A172 (cell line): ENCODE data around the gene MEGF11. TPM values are rescaled to one million over a fixed set of nuclear protein-coding genes. Genes with fewer than 3 reads are reported as not detected.

Source experiments
- DNase-seq: peaks from one replicate; pipeline ENCODE4 v3.0.0-alpha.2; 2015; ENCODE audit warnings: low spot score
- total RNA-seq: library from RNA; depleted of rRNA; stranded (reverse); fragments of >200 nt; shearing (Covaris generic); gene quantifications from 2 replicates; pipeline ENCODE4 v1.2.3, GENCODE V29; 2014

Gene MEGF11
- total RNA-seq, 1 experiment from 2014 or later, result 0.57 TPM

DNA sequence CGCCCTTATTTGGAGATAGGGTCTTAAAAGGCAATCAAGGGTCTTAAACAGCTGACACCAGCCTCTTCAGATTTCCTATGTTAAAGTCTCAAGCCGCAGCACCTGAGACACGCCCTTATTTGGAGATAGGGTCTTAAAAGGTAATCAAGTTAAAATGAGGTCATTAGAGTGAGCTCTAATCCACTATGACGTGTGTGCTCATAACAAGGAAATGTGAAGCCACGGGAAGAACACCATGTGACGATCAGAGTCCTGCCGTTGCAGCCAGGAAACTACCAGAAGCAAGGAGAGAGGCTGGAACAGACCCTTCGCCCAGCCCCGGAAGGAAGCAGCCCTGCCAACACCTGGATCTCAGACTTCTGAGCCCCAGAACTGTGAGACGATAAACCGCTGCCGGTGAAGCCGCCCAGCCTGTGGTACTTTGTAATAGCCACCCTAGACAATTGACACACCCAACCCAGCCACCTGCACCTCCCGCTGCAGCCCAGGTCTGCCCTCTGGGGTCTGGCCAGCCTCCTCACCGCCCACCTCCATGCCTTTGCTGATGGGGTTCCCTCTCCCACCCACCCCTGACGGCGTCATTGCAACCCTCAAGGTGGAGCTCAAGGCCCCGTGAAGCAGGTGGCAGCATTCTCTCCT is 137.9 kb downstream of the MEGF11 start:
- no peak for DNase-seq

DNA sequence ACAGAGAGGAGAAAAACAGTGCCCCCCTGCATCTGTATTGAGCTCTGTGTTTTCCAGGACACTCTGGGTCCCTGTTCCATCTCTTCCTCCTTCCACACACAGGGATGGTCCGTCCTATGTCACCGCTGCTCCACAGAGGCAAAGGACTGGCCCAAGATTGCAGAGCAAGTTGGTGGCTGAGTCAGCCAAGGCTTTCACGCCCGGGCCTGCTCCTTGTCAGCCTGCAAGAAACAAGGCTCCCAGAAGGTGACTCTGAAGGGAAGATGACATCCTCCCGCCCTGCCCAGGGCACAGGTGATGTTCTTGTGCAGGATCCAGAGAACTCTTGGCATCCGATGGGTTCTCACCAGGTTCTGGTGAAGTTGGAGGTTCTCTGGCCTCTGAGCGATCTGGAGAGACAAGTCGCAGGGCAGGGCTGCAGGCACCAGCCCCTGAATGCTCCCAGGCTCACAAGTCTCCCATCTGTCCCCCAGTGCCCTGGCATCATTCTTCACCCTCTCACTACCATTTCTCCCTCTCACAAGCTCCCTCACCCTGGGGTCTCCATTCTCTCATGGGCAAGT is 138.6 kb downstream of the MEGF11 start:
- DNase-seq, result no peak

DNA sequence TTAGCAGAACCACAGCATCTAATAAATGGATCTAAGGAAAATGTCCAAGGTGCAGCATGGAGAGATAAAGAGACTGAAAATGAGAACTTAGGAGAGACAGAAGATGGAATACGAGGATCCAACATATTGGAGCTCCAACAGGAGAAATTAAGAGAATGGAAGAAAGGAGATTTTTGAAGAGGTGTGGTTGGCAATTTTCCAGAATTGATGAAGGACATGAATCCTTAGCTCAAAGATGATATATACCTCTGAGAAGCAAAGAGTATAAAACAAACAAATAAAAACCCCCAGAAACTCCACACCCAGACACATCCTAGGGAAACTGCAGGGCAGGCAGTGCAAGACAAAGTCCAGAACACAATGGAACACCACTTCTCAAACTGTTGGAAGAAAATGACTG is 141.2 kb downstream of the MEGF11 start:
- no peak for DNase-seq

DNA sequence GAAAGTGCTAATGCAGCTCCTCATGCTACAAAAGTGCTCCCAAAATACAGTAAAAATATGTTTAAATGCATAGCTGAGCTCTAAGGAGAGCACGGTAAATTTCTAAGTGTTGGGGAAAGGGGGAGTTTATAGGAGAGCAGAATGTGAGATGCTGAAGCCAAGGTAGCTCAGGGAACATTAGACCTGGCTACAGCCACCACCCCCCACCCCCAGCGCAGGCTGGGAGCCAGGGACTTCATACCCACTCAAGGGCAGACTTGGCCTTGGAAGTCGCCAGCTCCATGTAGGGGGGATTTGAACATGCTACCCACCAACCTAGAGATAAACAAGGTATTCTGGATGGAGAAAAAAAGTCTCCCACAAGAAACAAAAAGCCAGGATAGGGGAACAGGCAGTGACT is 142.2 kb downstream of the MEGF11 start:
- no peak for DNase-seq

- no peak for DNase-seq
Observed at GRCh38 chr15:66110864-66111263, 142.7 kb downstream of the MEGF11 start.

GRCh38 chr15:66109826-66110225 is 143.7 kb downstream of the MEGF11 start:
- no peak for DNase-seq

- no peak for DNase-seq
Observed at GRCh38 chr15:66108483-66109265, 144.9 kb downstream of the MEGF11 start.

GRCh38 chr15:66107070-66107469 is 146.5 kb downstream of the MEGF11 start:
- no peak for DNase-seq

GRCh38 chr15:66105286-66106265 is 148.0 kb downstream of the MEGF11 start:
- no peak for DNase-seq

DNA sequence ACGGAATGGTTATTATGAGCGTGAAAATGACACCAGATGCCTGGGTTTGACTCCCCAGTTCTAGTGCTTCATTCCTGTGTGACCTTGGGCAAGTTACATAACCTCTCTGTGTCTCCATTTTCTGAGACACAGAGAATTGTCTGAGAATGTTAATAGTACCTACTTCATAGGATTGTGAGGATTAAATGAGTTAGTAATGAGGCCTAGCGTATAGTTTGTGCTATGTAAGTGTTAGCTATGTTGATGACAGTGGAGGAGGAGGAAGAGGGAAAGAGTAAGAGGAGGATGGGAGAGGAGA is 150.3 kb downstream of the MEGF11 start:
- no peak for DNase-seq

DNA sequence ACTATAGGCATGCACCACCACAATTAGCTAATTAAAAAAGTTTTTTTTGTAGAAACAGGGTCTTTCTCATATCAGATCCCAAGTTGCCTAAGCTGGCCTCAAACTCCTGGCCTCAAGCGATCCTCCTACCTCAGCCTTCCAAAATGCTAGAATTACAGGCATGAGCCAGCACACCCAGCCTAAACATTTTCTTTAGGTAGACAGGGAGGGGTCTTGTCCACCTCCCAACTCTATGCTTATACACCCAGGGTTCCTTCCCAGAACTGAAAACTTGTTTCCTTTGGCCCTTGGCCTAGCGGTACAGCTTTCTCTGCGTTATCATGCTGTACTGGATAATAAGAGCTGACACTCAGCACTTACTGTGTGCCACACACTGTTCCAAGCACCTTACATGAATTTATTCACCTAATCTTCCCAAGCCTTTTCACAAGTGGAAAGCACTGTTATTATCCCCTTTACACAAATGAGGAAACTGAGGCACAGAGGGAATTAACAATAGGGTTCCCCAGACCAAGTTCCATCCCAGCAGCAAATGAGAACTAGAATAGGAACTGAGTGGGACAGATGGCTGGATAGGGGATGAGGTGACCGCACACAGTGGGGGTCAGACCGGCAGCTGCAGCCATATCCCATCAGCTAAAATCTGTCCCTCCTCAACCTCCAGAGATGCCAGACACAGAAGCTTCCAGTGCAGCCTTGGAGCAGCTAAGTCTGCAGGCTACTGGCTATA is 150.8 kb downstream of the MEGF11 start:
- no peak for DNase-seq

- no peak for DNase-seq
Observed at GRCh38 chr15:66101715-66102395, 151.7 kb downstream of the MEGF11 start.

- DNase-seq, result no peak
Observed at GRCh38 chr15:66100761-66101160, 152.8 kb downstream of the MEGF11 start.

DNA sequence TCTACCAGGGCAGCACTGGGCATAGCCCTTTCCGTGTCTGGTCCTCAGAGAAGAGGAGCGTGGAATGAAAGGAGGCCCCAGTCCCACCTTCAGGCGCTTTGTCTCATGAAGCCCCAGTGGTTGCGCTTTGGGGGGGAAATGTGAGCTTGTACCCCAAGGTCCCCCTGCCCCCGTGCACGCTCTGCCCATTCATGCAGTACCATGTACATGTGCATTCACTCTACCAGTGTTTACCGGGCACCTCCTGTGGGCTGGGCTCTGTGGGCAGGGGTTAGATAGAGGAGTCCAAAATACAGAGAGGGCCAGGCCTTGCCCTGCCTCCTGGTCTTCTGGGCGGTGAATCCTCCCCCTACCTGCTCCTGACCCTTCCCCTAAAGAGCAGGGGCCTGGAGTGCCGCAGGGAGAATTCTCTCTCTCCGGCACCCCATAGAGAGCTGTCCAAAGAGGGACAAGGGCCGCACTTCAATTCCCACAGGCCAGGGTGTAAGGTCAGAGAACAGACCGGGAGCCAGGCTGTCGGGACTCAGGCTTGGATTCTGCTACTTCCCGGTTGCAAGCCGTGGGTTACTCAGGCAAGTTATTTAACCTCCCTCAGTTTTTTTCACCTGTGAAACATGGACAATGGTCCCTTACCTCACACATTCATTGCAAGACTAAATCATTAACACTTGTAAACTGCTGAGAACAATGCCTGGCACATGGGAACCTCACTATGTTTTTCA is 153.4 kb downstream of the MEGF11 start:
- no peak for DNase-seq

GRCh38 chr15:66098022-66098363 is 155.6 kb downstream of the MEGF11 start:
- DNase-seq, result no peak

DNA sequence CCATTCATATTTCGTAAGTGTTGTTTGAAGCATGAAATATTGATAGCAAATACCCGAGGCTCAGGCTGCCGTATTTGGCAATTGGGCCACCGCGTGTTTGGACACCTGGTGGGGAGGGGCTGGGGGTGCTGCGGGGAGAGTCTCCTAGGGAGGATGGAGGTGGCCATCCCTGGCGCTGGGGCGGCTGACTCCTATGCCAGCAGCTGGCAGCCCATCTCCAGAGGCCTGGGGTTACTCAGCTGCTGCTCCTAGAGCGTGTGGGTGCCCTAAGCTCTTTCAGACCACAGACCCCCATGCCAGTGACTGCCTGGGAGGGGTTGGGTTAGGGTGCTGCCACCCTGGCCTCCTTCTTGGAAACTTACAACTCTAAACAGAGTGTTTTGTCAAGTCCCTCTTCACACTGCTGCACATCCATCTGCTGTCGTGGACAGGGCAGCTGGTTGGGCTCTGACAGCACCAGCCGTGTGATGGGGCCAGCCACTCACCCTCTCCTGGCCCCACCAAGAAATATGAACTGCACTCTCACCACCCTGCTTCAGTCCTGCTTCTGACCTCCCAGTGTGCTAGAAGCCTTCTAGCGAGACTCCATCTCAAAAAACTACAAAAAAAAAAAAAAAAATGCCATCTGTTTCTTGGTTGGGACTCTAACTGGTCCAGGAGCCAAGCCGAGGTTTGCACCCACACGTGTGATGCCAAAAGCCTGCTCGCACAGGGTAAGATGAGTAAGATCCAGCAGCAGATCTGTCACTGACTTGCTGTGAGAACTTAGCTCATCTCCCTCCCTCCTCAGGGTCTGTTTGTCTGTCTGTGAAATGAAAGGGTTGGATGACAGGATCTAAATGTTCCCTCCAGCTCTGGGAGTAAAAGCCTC is 156.2 kb downstream of the MEGF11 start:
- no peak for DNase-seq

DNA sequence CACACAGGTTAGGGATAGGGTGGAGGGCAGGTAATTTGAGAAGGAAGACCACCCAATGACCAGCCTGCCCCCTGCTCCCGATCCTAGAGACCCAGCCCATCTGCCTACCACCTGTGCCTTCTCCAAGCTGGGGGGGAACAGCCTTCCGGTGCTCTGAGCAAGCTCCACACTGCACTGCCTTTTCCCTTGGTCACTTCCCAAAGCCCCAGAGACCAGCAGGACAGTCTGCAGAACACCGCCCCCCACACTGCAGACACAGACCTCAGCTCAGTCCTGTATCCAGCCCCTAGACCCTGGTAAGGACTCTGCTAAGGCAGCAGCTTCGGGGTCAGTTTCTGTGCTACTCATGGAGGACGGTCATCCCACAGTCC is 156.9 kb downstream of the MEGF11 start:
- no peak for DNase-seq

GRCh38 chr15:66095871-66096687 is 157.5 kb downstream of the MEGF11 start:
- DNase-seq, result no peak

GRCh38 chr15:66094331-66094730 is 159.2 kb downstream of the MEGF11 start:
- DNase-seq, result no peak
